ENCODE results near the gene PRSS53.

DNA sequence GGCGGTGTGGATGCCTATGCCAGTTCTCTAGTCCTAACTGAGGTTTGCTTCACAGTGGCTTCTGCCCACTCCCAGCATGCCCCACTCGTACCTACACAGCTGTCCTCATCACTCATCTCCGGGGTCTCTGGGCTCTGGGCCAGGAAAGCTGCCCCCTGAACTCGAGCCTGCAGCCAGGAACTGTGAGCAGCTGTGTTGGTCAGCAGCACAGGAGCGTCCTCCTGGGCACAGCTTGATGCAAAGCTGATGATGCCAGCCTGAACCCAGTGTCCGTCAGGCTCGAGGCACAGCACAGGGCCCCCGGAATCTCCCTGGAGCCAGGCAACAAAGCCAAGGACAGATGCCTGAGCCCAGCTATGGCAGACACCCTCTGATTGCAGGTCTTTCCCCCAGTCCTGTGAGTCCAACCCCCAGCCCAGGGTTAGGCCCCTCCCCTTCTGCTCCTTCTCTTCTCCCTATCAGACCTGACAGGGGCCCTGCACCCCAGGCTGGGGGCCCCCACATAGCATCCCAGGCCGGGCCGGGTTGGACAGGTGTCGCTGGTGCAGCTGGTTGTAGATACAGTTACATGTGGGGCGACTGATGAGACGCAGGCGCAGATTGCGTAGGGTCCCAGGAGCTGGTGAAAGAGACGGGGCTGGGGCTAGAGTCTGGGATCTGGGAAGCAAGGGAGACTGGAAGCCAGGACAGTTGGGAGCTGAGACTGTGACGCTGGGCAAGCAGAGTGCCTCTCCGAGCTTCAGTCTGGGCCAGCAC lies 2.7 kb downstream of the PRSS53 start:
- no peak for TF ChIP-seq JUND (IDR thresholded peaks at IDR 0.05)
- TF ChIP-seq, protein P1, sequence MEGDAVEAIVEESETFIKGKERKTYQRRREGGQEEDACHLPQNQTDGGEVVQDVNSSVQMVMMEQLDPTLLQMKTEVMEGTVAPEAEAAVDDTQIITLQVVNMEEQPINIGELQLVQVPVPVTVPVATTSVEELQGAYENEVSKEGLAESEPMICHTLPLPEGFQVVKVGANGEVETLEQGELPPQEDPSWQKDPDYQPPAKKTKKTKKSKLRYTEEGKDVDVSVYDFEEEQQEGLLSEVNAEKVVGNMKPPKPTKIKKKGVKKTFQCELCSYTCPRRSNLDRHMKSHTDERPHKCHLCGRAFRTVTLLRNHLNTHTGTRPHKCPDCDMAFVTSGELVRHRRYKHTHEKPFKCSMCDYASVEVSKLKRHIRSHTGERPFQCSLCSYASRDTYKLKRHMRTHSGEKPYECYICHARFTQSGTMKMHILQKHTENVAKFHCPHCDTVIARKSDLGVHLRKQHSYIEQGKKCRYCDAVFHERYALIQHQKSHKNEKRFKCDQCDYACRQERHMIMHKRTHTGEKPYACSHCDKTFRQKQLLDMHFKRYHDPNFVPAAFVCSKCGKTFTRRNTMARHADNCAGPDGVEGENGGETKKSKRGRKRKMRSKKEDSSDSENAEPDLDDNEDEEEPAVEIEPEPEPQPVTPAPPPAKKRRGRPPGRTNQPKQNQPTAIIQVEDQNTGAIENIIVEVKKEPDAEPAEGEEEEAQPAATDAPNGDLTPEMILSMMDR (IDR thresholded peaks at IDR 0.05; ENCODE audit: low read depth, low read length, missing input control) = no peak
- TF ChIP-seq, protein P2, sequence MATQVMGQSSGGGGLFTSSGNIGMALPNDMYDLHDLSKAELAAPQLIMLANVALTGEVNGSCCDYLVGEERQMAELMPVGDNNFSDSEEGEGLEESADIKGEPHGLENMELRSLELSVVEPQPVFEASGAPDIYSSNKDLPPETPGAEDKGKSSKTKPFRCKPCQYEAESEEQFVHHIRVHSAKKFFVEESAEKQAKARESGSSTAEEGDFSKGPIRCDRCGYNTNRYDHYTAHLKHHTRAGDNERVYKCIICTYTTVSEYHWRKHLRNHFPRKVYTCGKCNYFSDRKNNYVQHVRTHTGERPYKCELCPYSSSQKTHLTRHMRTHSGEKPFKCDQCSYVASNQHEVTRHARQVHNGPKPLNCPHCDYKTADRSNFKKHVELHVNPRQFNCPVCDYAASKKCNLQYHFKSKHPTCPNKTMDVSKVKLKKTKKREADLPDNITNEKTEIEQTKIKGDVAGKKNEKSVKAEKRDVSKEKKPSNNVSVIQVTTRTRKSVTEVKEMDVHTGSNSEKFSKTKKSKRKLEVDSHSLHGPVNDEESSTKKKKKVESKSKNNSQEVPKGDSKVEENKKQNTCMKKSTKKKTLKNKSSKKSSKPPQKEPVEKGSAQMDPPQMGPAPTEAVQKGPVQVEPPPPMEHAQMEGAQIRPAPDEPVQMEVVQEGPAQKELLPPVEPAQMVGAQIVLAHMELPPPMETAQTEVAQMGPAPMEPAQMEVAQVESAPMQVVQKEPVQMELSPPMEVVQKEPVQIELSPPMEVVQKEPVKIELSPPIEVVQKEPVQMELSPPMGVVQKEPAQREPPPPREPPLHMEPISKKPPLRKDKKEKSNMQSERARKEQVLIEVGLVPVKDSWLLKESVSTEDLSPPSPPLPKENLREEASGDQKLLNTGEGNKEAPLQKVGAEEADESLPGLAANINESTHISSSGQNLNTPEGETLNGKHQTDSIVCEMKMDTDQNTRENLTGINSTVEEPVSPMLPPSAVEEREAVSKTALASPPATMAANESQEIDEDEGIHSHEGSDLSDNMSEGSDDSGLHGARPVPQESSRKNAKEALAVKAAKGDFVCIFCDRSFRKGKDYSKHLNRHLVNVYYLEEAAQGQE (IDR thresholded peaks at IDR 0.05) = no peak
- TF ChIP-seq YY1 (IDR thresholded peaks at IDR 0.05) = no peak
- TF ChIP-seq TAF1 (conservative IDR thresholded peaks at IDR 0.05) = no peak
- no peak for TF ChIP-seq SP1 (IDR thresholded peaks at IDR 0.05)
- no peak for TF ChIP-seq GABPA (IDR thresholded peaks at IDR 0.05 in 1 of 2, conservative IDR thresholded peaks at IDR 0.05 in 1 of 2)
- TF ChIP-seq, protein P3, sequence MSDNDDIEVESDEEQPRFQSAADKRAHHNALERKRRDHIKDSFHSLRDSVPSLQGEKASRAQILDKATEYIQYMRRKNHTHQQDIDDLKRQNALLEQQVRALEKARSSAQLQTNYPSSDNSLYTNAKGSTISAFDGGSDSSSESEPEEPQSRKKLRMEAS (IDR thresholded peaks at IDR 0.05) = no peak
- TF ChIP-seq NR2F2 (IDR thresholded peaks at IDR 0.05) = no peak
- TF ChIP-seq EGR1 (IDR thresholded peaks at IDR 0.05; ENCODE audit: low read depth in 2 of 2) = no peak
- no peak for TF ChIP-seq RAD21 (IDR thresholded peaks at IDR 0.05)
- TF ChIP-seq, protein P4, sequence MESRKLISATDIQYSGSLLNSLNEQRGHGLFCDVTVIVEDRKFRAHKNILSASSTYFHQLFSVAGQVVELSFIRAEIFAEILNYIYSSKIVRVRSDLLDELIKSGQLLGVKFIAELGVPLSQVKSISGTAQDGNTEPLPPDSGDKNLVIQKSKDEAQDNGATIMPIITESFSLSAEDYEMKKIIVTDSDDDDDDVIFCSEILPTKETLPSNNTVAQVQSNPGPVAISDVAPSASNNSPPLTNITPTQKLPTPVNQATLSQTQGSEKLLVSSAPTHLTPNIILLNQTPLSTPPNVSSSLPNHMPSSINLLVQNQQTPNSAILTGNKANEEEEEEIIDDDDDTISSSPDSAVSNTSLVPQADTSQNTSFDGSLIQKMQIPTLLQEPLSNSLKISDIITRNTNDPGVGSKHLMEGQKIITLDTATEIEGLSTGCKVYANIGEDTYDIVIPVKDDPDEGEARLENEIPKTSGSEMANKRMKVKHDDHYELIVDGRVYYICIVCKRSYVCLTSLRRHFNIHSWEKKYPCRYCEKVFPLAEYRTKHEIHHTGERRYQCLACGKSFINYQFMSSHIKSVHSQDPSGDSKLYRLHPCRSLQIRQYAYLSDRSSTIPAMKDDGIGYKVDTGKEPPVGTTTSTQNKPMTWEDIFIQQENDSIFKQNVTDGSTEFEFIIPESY (IDR thresholded peaks at IDR 0.05) = no peak

Measured in liver (tissue), 3 donors.